AG04449 (cell line): Measurements from ENCODE around the gene ZNF532.

Experiments
- CTCF ChIA-PET: fragments of 350-600 bp; formaldehyde crosslinking; extraction: SDS; loops from one replicate; lab custom pipeline; 2021; ENCODE audit warnings: antibody characterized with exemption; lab: Yijun Ruan, JAX
- POLR2A ChIA-PET: fragments of 400-600, 350-600 bp; formaldehyde crosslinking; extraction: SDS; loops from one replicate; lab custom pipeline; 2020; ENCODE audit warnings: antibody characterized with exemption, inconsistent platforms; lab: Yijun Ruan, JAX
- DNase-seq: peaks from one replicate; pipeline ENCODE4 v3.0.0-alpha.2; 2010; ENCODE audit warnings: low read depth, low spot score
- H3K4me3 ChIP-seq: 2 replicates; pipeline ENCODE4 v1.5.1; 2011; ENCODE audit warnings: low read depth, mild to moderate bottlenecking, control low read depth, low read length
- CTCF ChIP-seq: IDR thresholded peaks from one replicate; pipeline ENCODE4 v1.5.1; 2011; ENCODE audit warnings: mild to moderate bottlenecking, moderate library complexity, low read length, control low read depth, inconsistent platforms; ENCODE audit not compliant: insufficient read depth; ENCODE audit errors: missing control alignments

Gene ZNF532

GRCh38 chr18:59008302-59008974, 143.8 kb downstream of the ZNF532 start:
- no peak for DNase-seq
- TF ChIP-seq CTCF, result no peak
- ChIA-PET POLR2A (interaction anchor here (1.2 kb wide), 1 partner anchor 144 kb away, joined by 4 read pairs; the partner anchor contains the start of gene ZNF532), CTCF (interaction anchor here (1.2 to 1.4 kb wide), 3 partner anchors 13 to 479 kb away, joined by 3 to 4 read pairs (median 3); no protein-coding TSS in a partner anchor)
- no peak overlapping the region for H3K4me3 ChIP-seq

- no peak overlapping the region for H3K4me3 ChIP-seq
- POLR2A ChIA-PET, result no interaction called here
- DNase-seq, result no peak
- TF ChIP-seq CTCF, result no peak
- CTCF ChIA-PET, result interaction anchor here (1.0 to 1.3 kb wide), 2 partner anchors 9 to 229 kb away, joined by 3 to 4 read pairs; no protein-coding TSS in a partner anchor
These were observed 145.2 kb downstream of the ZNF532 start for GRCh38 chr18:59009846-59010245.

GRCh38 chr18:59011289-59011688, 146.6 kb downstream of the ZNF532 start:
- no peak for DNase-seq
- TF ChIP-seq CTCF, result no peak
- ChIA-PET POLR2A (no interaction called here), CTCF (interaction anchor here (1.0 kb wide), 2 partner anchors 59 to 229 kb away, joined by 3 read pairs; no protein-coding TSS in a partner anchor)
- no peak overlapping the region for H3K4me3 ChIP-seq

GRCh38 chr18:59011786-59012185, 147.1 kb downstream of the ZNF532 start:
- POLR2A ChIA-PET, result no interaction called here
- no peak for DNase-seq
- CTCF ChIA-PET, result interaction anchor here (1.0 to 1.5 kb wide), 2 partner anchors 59 to 231 kb away, joined by 3 to 5 read pairs; no protein-coding TSS in a partner anchor
- no peak for TF ChIP-seq CTCF
- no peak overlapping the region for H3K4me3 ChIP-seq

- POLR2A ChIA-PET, result no interaction called here
- DNase-seq, result no peak
- H3K4me3 ChIP-seq, result no peak overlapping the region
- CTCF ChIA-PET, result interaction anchor here (1.1 to 1.5 kb wide), 2 partner anchors 57 to 232 kb away, joined by 3 to 5 read pairs; no protein-coding TSS in a partner anchor
- TF ChIP-seq CTCF, result no peak
These were observed 148.4 kb downstream of the ZNF532 start for GRCh38 chr18:59012815-59013705.

- no peak for DNase-seq
- H3K4me3 ChIP-seq, result no peak overlapping the region
- ChIA-PET POLR2A (no interaction called here), CTCF (interaction anchor here (1.1 kb wide), 1 partner anchor 57 kb away, joined by 3 read pairs; no protein-coding TSS in a partner anchor)
- TF ChIP-seq CTCF, result no peak
These were observed 149.1 kb downstream of the ZNF532 start for GRCh38 chr18:59013744-59014143.
